Endothelial cell of umbilical vein (primary cell): ENCODE data around the gene TMEM181. TPM values are rescaled to one million over a fixed set of nuclear protein-coding genes. Genes with fewer than 3 reads are reported as not detected.

ENCODE experiments used
- BruUV-seq: library from RNA; stranded (reverse); fragments of 400-500 nt; replicated peaks from 2 replicates; lab custom pipeline; 2021; lab: Mats Ljungman, UMichigan
- CTCF ChIA-PET: fragments of 300-600, 350-600 bp; sonication (Branson Sonifier 250); formaldehyde crosslinking; loops from one replicate; lab custom pipeline; 2021; ENCODE audit warnings: antibody characterized with exemption, inconsistent platforms; lab: Charles Lee
- POLR2A ChIA-PET: fragments of 300-600, 350-600 bp; sonication (Branson Sonifier 250); formaldehyde crosslinking; loops from one replicate; lab custom pipeline; 2021; ENCODE audit warnings: antibody characterized with exemption, inconsistent platforms; lab: Charles Lee
- DNase-seq: peaks from one replicate; pipeline ENCODE4 v3.0.0-alpha.2; 2011; ENCODE audit warnings: low read depth, low spot score
- FAIRE-seq: peaks from 2 replicates; lab custom pipeline; 2011; peaks lifted over from hg19 to GRCh38; lab: Jason Lieb, UNC
- H2AFZ ChIP-seq: 2 replicates; pipeline ENCODE4 v1.6.0; 2012; ENCODE audit warnings: low read depth, low read length, control low read depth, inconsistent platforms
- H3K27ac ChIP-seq: 2 replicates; pipeline ENCODE4 v1.5.1; 2011; ENCODE audit warnings: low read depth, mild to moderate bottlenecking, control low read depth, low read length, moderate library complexity; ENCODE audit not compliant: insufficient read depth
- H3K27me3 ChIP-seq, 2 experiments: 2 replicates each; pipeline versions ENCODE4 v1.6.0 to v1.6.1; 2011; ENCODE audit warnings: low read length in 2 of 2, mixed read lengths in 1 of 2; ENCODE audit not compliant: control insufficient read depth in 2 of 2, insufficient read depth in 2 of 2
- H3K36me3 ChIP-seq, 2 experiments: 2 replicates in 1 of 2; 3 replicates in 1 of 2; pipeline ENCODE4 v1.5.1; 2011; ENCODE audit warnings: low read length in 2 of 2, mild to moderate bottlenecking in 1 of 2, moderate library complexity in 1 of 2; ENCODE audit not compliant: control insufficient read depth in 2 of 2, insufficient read depth in 2 of 2; ENCODE audit errors: extremely low read depth in 1 of 2
- H3K4me1 ChIP-seq: 3 replicates; pipeline ENCODE4 v1.5.1; 2011; ENCODE audit warnings: mild to moderate bottlenecking, low read length; ENCODE audit not compliant: control insufficient read depth, insufficient read depth; ENCODE audit errors: extremely low read depth
- H3K4me2 ChIP-seq: 2 replicates; pipeline ENCODE4 v1.6.1; 2011; ENCODE audit warnings: low read length, control low read depth, mixed read lengths; ENCODE audit not compliant: insufficient read depth
- H3K4me3 ChIP-seq, 3 experiments: fragments of 200-600 bp in 1 of 3; sonication (generic), shearing (Covaris generic) in 1 of 3; replicated peaks in 1 of 3; 2 replicates each; pipeline ENCODE4 v1.5.1; 2011 to 2016; ENCODE audit warnings: control low read depth in 3 of 3, low read length in 3 of 3, mild to moderate bottlenecking in 2 of 3, inconsistent platforms in 1 of 3, low read depth in 1 of 3, moderate library complexity in 1 of 3; ENCODE audit not compliant: insufficient read depth in 1 of 3
- H3K79me2 ChIP-seq: 2 replicates; pipeline ENCODE4 v1.6.0; 2012; ENCODE audit warnings: low read length, inconsistent platforms; ENCODE audit not compliant: control insufficient read depth, insufficient read depth
- H3K9ac ChIP-seq: replicated peaks from 2 replicates; pipeline ENCODE3; 2011; ENCODE audit warnings: low read length, control low read depth; ENCODE audit not compliant: insufficient read depth; ENCODE audit errors: extremely low read depth
- H3K9me1 ChIP-seq: replicated peaks from 3 replicates; pipeline ENCODE4 v1.6.0; 2011; ENCODE audit warnings: mild to moderate bottlenecking, low read length; ENCODE audit not compliant: control insufficient read depth, insufficient read depth; ENCODE audit errors: extremely low read depth
- H3K9me3 ChIP-seq: replicated peaks from 2 replicates; pipeline ENCODE4 v1.5.1; 2012; ENCODE audit warnings: low read length, inconsistent platforms; ENCODE audit not compliant: control insufficient read depth, insufficient read depth
- H4K20me1 ChIP-seq: replicated peaks from 2 replicates; pipeline ENCODE3; 2011; ENCODE audit warnings: mild to moderate bottlenecking, low read length; ENCODE audit not compliant: control insufficient read depth, insufficient read depth; ENCODE audit errors: extremely low read depth
- CTCF ChIP-seq, 2 donors: IDR thresholded peaks; 1 replicate in 1 of 2; 2 replicates in 1 of 2; pipeline ENCODE4 v1.5.1; 2011; ENCODE audit warnings: low read length in 2 of 2, mild to moderate bottlenecking in 2 of 2, moderate library complexity in 2 of 2, control low read depth in 1 of 2, inconsistent platforms in 1 of 2, low read depth in 1 of 2; ENCODE audit not compliant: insufficient read depth in 1 of 2; ENCODE audit errors: extremely low read depth in 1 of 2
- EZH2 ChIP-seq: IDR thresholded peaks from 2 replicates; pipeline ENCODE4 v1.6.1; 2012; ENCODE audit warnings: borderline replicate concordance, low read depth, mild to moderate bottlenecking, moderate library complexity, low read length, inconsistent platforms; ENCODE audit not compliant: severe bottlenecking
- FOS ChIP-seq: IDR thresholded peaks from 2 replicates; pipeline ENCODE4 v1.6.1; 2011; ENCODE audit warnings: mild to moderate bottlenecking, low read length, moderate library complexity, borderline replicate concordance; ENCODE audit not compliant: insufficient read depth
- GATA2 ChIP-seq: IDR thresholded peaks from 2 replicates; pipeline ENCODE4 v1.7.0; 2011; ENCODE audit warnings: low read depth, mild to moderate bottlenecking, moderate library complexity, mixed read lengths, low read length; ENCODE audit not compliant: insufficient read length, insufficient read depth
- JUN ChIP-seq: IDR thresholded peaks from 2 replicates; pipeline ENCODE4 v1.6.1; 2011; ENCODE audit warnings: borderline replicate concordance, low read depth; ENCODE audit not compliant: insufficient read length, insufficient read depth
- MAX ChIP-seq: IDR thresholded peaks from 2 replicates; pipeline ENCODE4 v1.6.1; 2011; ENCODE audit not compliant: insufficient read depth, insufficient read length
- MYC ChIP-seq: IDR thresholded peaks from one replicate; pipeline ENCODE4 v1.6.1; 2011; ENCODE audit warnings: mild to moderate bottlenecking, low read depth, low read length
- POLR2A ChIP-seq: IDR thresholded peaks from 2 replicates; pipeline ENCODE4 v1.6.1; 2012; ENCODE audit warnings: low read depth, mild to moderate bottlenecking, control low read depth, low read length
- POLR2AphosphoS5 ChIP-seq: IDR thresholded peaks from 2 replicates; pipeline ENCODE4 v1.6.1; 2012; ENCODE audit warnings: low read depth, mild to moderate bottlenecking, control low read depth, low read length, moderate library complexity; ENCODE audit not compliant: insufficient read depth
- dilution Hi-C: fragments of 300-500 bp; cut with MboI; formaldehyde crosslinking; loops from one replicate; pipeline ENCODE4 v1.15.0; 2019; ENCODE audit warnings: low sequenced_read_pairs; ENCODE audit not compliant: extremely low pct_ligation_motif_present
- intact Hi-C: fragments of 100-400 bp; cut with micrococcal nuclease; formaldehyde crosslinking; loops from one replicate; pipeline ENCODE4 v1.10.0; 2022
- polyA plus RNA-seq, 4 experiments: library from polyadenylated mRNA; depleted of rRNA in 3 of 4; stranded (reverse) in 3 of 4; unstranded in 1 of 4; fragments of >200 nt; gene quantifications; 2 replicates each; pipeline versions ENCODE4 v1.2.1 to v1.2.3, GENCODE V29; 2011 to 2012; ENCODE audit warnings: missing spikeins in 1 of 4
- total RNA-seq: library from RNA; stranded (reverse); gene quantifications from 2 replicates; pipeline ENCODE4 v1.2.3, GENCODE V29; 2021

The TMEM181 gene
- total and polyA plus RNA-seq, 2 donors (not counting 3 experiments of a cell fraction or from before 2014, with no cell fraction given): 21.7 to 33.5 TPM

GRCh38 chr6:158561321-158561884, 1.5 kb downstream of the TMEM181 start:
- ChIA-PET POLR2A (no interaction called here), CTCF (no interaction called here)
- Histone ChIP-seq H3K79me2 (peaks cover 55% of the 10 kb centered on the region), H3K4me3 (peak overlapping the region in 2 of 3 experiments; percentile 53 to 73), H3K9ac (no peak overlapping the region), H3K9me3 (no peaks in the 10 kb centered on the region), H3K4me1 (peaks cover 32% of the 10 kb centered on the region), H3K9me1 (no peaks in the 10 kb centered on the region), H3K27ac (peak overlapping the region; percentile 82), H4K20me1 (no peaks in the 10 kb centered on the region), H3K36me3 (no peaks in the 10 kb centered on the region), H3K4me2 (peak overlapping the region; percentile 90), H3K27me3 (no peaks in the 10 kb centered on the region), H2AFZ (no peak overlapping the region)
- DNase-seq (no peak), FAIRE-seq (no peak)
- BruUV-seq: no TSS peak
- dilution Hi-C loops (no loop called here), intact Hi-C loops (loop anchor here (1.0 to 2.0 kb wide), 2 partner anchors 33 to 44 kb away; no protein-coding TSS in a partner anchor)
- no peak for TF ChIP-seq MAX
- no peak for TF ChIP-seq MYC
- no peak for TF ChIP-seq POLR2A
- TF ChIP-seq POLR2AphosphoS5: no peak
- TF ChIP-seq CTCF (IDR thresholded peaks at IDR 0.05; ENCODE audit: extremely low read depth in 1 of 2, insufficient read depth in 1 of 2, low read depth in 1 of 2, low read length in 2 of 2): no peak
- TF ChIP-seq JUN: no peak
- no peak for TF ChIP-seq FOS
- no peak for TF ChIP-seq GATA2
- no peak for TF ChIP-seq EZH2
